ENCODE data around the gene PITX2. TPM values are rescaled to one million over a fixed set of nuclear protein-coding genes. Genes with fewer than 3 reads are reported as not detected.
A peak's percentile ranks its signal among the peaks of the same experiment; 100 is the strongest.

PITX2 gene
- polyA plus RNA-seq, 1 donor from 2014 or later, result not detected

- no peaks in the 10 kb centered on the region for H3K9me2 ChIP-seq (ENCODE audit: insufficient read depth, low read length)
- H3K9ac ChIP-seq (ENCODE audit: low read length), result no peak overlapping the region
- no peaks in the 10 kb centered on the region for H3K79me2 ChIP-seq (replicated peaks; ENCODE audit: insufficient read depth, low read length)
- no peaks in the 10 kb centered on the region for H3K36me3 ChIP-seq (ENCODE audit: insufficient read depth, low read length)
- H3K4me3 ChIP-seq (ENCODE audit: low read length), result peak overlapping the region; percentile 76
- no peak for TF ChIP-seq RAD21 (conservative IDR thresholded peaks at IDR 0.05)
- TF ChIP-seq EZH2 (IDR thresholded peaks at IDR 0.05; ENCODE audit: borderline replicate concordance, insufficient read depth, low read length, poor library complexity, severe bottlenecking), result peak; percentile 28
- no peak for TF ChIP-seq TAF1 (IDR thresholded peaks at IDR 0.05; ENCODE audit: low read depth)
- peak; percentile 57 for TF ChIP-seq POLR2AphosphoS5 (IDR thresholded peaks at IDR 0.05)
- TF ChIP-seq MXI1 (conservative IDR thresholded peaks at IDR 0.05; ENCODE audit: poor library complexity, severe bottlenecking), result peak; percentile 14
- H3K27ac ChIP-seq (ENCODE audit: low read length), result no peak overlapping the region
- H4K20me1 ChIP-seq (ENCODE audit: insufficient read depth), result no peaks in the 10 kb centered on the region
- no peak overlapping the region for H2AFZ ChIP-seq (ENCODE audit: low read depth, low read length)
- H3F3A ChIP-seq (ENCODE audit: insufficient read depth, low read length, poor library complexity, severe bottlenecking), result no peaks in the 10 kb centered on the region
- peak overlapping the region; percentile 79 for H3K4me2 ChIP-seq (ENCODE audit: low read length)
- no peaks in the 10 kb centered on the region for H3K9me3 ChIP-seq (ENCODE audit: low read length)
- H3K27me3 ChIP-seq (ENCODE audit: insufficient read depth, low read depth, low read length), result peaks cover 100% of the 10 kb centered on the region
Measured at GRCh38 chr4:110632506-110633357, 9.9 kb upstream of the PITX2 start.

GRCh38 chr4:110631584-110632505, 9.0 kb upstream of the PITX2 start:
- Histone ChIP-seq H3K79me2 (replicated peaks; ENCODE audit: insufficient read depth, low read length) (no peaks in the 10 kb centered on the region), H3K9ac (ENCODE audit: low read length) (no peak overlapping the region), H3K27ac (ENCODE audit: low read length) (no peak overlapping the region), H3K27me3 (ENCODE audit: insufficient read depth, low read depth, low read length) (peaks cover 100% of the 10 kb centered on the region), H3K4me3 (ENCODE audit: low read length) (peak overlapping the region; percentile 76), H4K20me1 (ENCODE audit: insufficient read depth) (no peaks in the 10 kb centered on the region), H3F3A (ENCODE audit: insufficient read depth, low read length, poor library complexity, severe bottlenecking) (no peaks in the 10 kb centered on the region), H3K36me3 (ENCODE audit: insufficient read depth, low read length) (no peaks in the 10 kb centered on the region), H2AFZ (ENCODE audit: low read depth, low read length) (no peak overlapping the region), H3K9me2 (ENCODE audit: insufficient read depth, low read length) (no peaks in the 10 kb centered on the region), H3K4me2 (ENCODE audit: low read length) (peak overlapping the region; percentile 79), H3K9me3 (ENCODE audit: low read length) (no peaks in the 10 kb centered on the region)
- TF ChIP-seq MXI1 (conservative IDR thresholded peaks at IDR 0.05; ENCODE audit: poor library complexity, severe bottlenecking) (peak; percentile 44), CTCF (IDR thresholded peaks at IDR 0.05; ENCODE audit: poor library complexity, severe bottlenecking) (peak; percentile 99), SMC3 (conservative IDR thresholded peaks at IDR 0.05; ENCODE audit: poor library complexity) (peak; percentile 100), RAD21 (conservative IDR thresholded peaks at IDR 0.05) (peak; percentile 100), EP300 (conservative IDR thresholded peaks at IDR 0.05; ENCODE audit: poor library complexity, severe bottlenecking) (no peak), TAF1 (IDR thresholded peaks at IDR 0.05; ENCODE audit: low read depth) (no peak), REST (IDR thresholded peaks at IDR 0.05; ENCODE audit: borderline replicate concordance) (no peak), EZH2 (IDR thresholded peaks at IDR 0.05; ENCODE audit: borderline replicate concordance, insufficient read depth, low read length, poor library complexity, severe bottlenecking) (peak; percentile 30), POLR2AphosphoS5 (IDR thresholded peaks at IDR 0.05) (peak; percentile 44)
